GM12878 (cell line): ENCODE measurements around the gene CEP89. TPM values are rescaled to one million over a fixed set of nuclear protein-coding genes. Genes with fewer than 3 reads are reported as not detected.

Experiments
- ATAC-seq: fragments of 200-7000 bp; cut with Tn5 transposase; 3 replicates; pipeline ENCODE4 v1.9.1; 2020; ENCODE audit warnings: mild to moderate bottlenecking, moderate library complexity
- BruUV-seq: library from RNA; stranded (reverse); fragments of 400-500 nt; replicated peaks from 2 replicates; lab custom pipeline; 2021; lab: Mats Ljungman, UMichigan
- CTCF ChIA-PET: fragments of 300-600 bp; sonication (Branson Sonifier 250); formaldehyde crosslinking; extraction: SDS; loops from one replicate; lab custom pipeline; 2021; ENCODE audit warnings: inconsistent platforms; lab: Yijun Ruan, JAX
- POLR2A ChIA-PET: fragments of 350-600 bp; formaldehyde crosslinking; extraction: SDS; loops from one replicate; lab custom pipeline; 2021; ENCODE audit warnings: inconsistent platforms; lab: Charles Lee
- RAD21 ChIA-PET: fragments of 300-600 bp; sonication (Branson Sonifier 250); formaldehyde crosslinking; loops from one replicate; lab custom pipeline; 2023; ENCODE audit warnings: antibody characterized with exemption; ENCODE audit not compliant: unreplicated experiment; lab: Charles Lee
- SMC1A ChIA-PET: fragments of 300-600 bp; sonication (Branson Sonifier 250); formaldehyde crosslinking; loops from one replicate; lab custom pipeline; 2023; ENCODE audit not compliant: unreplicated experiment, uncharacterized antibody; lab: Charles Lee
- DNase-seq: peaks from one replicate; pipeline ENCODE4 v3.0.0-alpha.2; 2011; ENCODE audit warnings: low read depth, low spot score
- FAIRE-seq: peaks from 3 replicates; lab custom pipeline; 2011; peaks lifted over from hg19 to GRCh38; lab: Jason Lieb, UNC
- H2AFZ ChIP-seq: 2 replicates; pipeline ENCODE4 v1.6.0; 2011; ENCODE audit warnings: low read depth, low read length, control low read depth; ENCODE audit not compliant: control insufficient read depth
- H3K27ac ChIP-seq: 2 replicates; pipeline ENCODE4 v1.5.1; 2011; ENCODE audit warnings: control low read depth; ENCODE audit not compliant: control insufficient read depth, insufficient read depth
- H3K27me3 ChIP-seq, 2 experiments: replicated peaks in 1 of 2; 2 replicates each; pipeline versions ENCODE4 v1.6.0 to v1.6.1; 2011; ENCODE audit warnings: low read length in 1 of 2; ENCODE audit not compliant: control insufficient read depth in 2 of 2, insufficient read depth in 2 of 2
- H3K36me3 ChIP-seq, 2 experiments: 2 replicates each; pipeline ENCODE4 v1.5.1; 2011; ENCODE audit warnings: low read length in 1 of 2; ENCODE audit not compliant: control insufficient read depth in 2 of 2, insufficient read depth in 2 of 2
- H3K4me1 ChIP-seq: 2 replicates; pipeline ENCODE4 v1.6.1; 2011; ENCODE audit warnings: mild to moderate bottlenecking, low read length, moderate library complexity, mixed read lengths; ENCODE audit not compliant: control insufficient read depth, insufficient read depth
- H3K4me2 ChIP-seq: 2 replicates; pipeline ENCODE4 v1.6.0; 2011; ENCODE audit warnings: control low read depth; ENCODE audit not compliant: control insufficient read depth, insufficient read depth
- H3K4me3 ChIP-seq: fragments of 200-600 bp; sonication (generic); 2 replicates; pipeline ENCODE4 v1.5.1; 2016
- H3K79me2 ChIP-seq: 2 replicates; pipeline ENCODE4 v1.6.0; 2011; ENCODE audit warnings: low read length; ENCODE audit not compliant: control insufficient read depth, insufficient read depth
- H3K9ac ChIP-seq: 2 replicates; pipeline ENCODE4 v1.8.0; 2011; ENCODE audit warnings: low read length, control low read depth, mixed read lengths; ENCODE audit not compliant: control insufficient read depth, insufficient read depth
- H3K9me3 ChIP-seq: replicated peaks from 3 replicates; pipeline ENCODE4 v1.5.1; 2011; ENCODE audit warnings: mild to moderate bottlenecking, low read length; ENCODE audit not compliant: control insufficient read depth, insufficient read depth
- H4K20me1 ChIP-seq: 2 replicates; pipeline ENCODE4 v1.6.0; 2011; ENCODE audit not compliant: control insufficient read depth, insufficient read depth
- EZH2 ChIP-seq: IDR thresholded peaks from 2 replicates; pipeline ENCODE4 v1.6.1; 2012; ENCODE audit warnings: low read depth, mild to moderate bottlenecking, control low read depth, inconsistent platforms, low read length, borderline replicate concordance; ENCODE audit not compliant: control insufficient read depth
- FOXK2 ChIP-seq: fragments of 450-650 bp; IDR thresholded peaks from 2 replicates; pipeline ENCODE4 v1.6.1; 2017; ENCODE audit warnings: mild to moderate bottlenecking, moderate library complexity
- WGBS: methylation state at CpG from one replicate; pipeline ENCODE4 v1.1.6; 2016; ENCODE audit warnings: low lambda C conversion rate; ENCODE audit not compliant: insufficient replicate concordance, insufficient coverage; ENCODE audit errors: missing lambda C conversion rate; 5-methylcytosine and 5-hydroxymethylcytosine counted together
- in situ Hi-C: fragments of 300-500 bp; cut with MboI; formaldehyde crosslinking; loops from 9 replicates; pipeline ENCODE4 v1.14.3; 2018; ENCODE audit warnings: mixed read lengths
- intact Hi-C: fragments of 100-400 bp; cut with micrococcal nuclease; formaldehyde crosslinking; loops from one replicate; pipeline ENCODE4 v1.14.2; 2022; ENCODE audit not compliant: unreplicated experiment
- polyA plus RNA-seq, 11 experiments: library from polyadenylated mRNA; depleted of rRNA in 4 of 11; unstranded in 6 of 11; stranded (reverse) in 5 of 11; fragments of >200 nt; fragmentation: Nextera tagmentation in 4 of 11; fragmentation: Illumina TruSeq in 1 of 11; extraction: Ambion mirVana in 4 of 11; extraction: Trizol in 1 of 11; gene quantifications; 1 replicate in 1 of 11; 2 replicates in 10 of 11; pipeline versions ENCODE4 v1.2.1 to v1.2.3, GENCODE V29; 2011 to 2016; ENCODE audit warnings: inconsistent platforms in 2 of 11, missing spikeins in 2 of 11, low read depth in 1 of 11
- total RNA-seq, 4 experiments: library from RNA; depleted of rRNA in 3 of 4; stranded (reverse); fragments of >200 nt in 3 of 4; fragmentation: Illumina TruSeq in 1 of 4; extraction: Trizol in 1 of 4; gene quantifications; 2 replicates each; pipeline versions ENCODE4 v1.2.1 to v1.2.3, GENCODE V29; 2013 to 2021
- TF ChIP-seq, protein P1 (sequence below): IDR thresholded peaks from 2 replicates; pipeline ENCODE4 v1.6.1; 2012; ENCODE audit warnings: improper control_type of control experiment, low read depth, low read length; ENCODE audit not compliant: insufficient replicate concordance

CEP89 gene
- total and polyA plus RNA-seq, 10 of the 15 experiments (the other 5 are each of a cell fraction or from before 2014, with no cell fraction given) = 6.0 to 19.3 (median 10.2) TPM

DNA sequence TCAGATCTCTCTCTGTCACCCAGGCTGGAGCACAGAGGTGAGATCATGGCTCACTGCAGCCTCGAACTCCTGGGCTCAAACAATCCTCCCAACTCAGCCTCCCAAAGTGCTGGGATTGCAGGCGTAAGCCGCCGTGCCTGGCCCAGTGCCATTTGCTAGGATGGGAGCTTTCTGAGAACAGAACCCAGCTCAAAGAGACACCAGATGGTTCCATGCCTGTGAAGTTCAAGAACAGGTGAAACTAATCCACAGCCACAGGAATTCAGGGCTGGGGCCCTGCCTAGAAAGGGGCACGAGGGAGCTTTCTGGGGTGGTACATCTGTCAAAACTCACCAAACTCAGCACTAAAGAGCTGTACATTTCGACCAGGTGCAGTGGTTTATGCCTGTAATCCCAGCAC lies 106.4 kb downstream of the CEP89 start:
- Histone ChIP-seq H2AFZ (no peak overlapping the region), H3K4me3 (no peak overlapping the region), H3K27me3 (no peaks in the 10 kb centered on the region), H3K27ac (no peak overlapping the region), H3K4me1 (no peaks in the 10 kb centered on the region), H3K9me3 (no peaks in the 10 kb centered on the region), H4K20me1 (no peaks in the 10 kb centered on the region), H3K79me2 (no peaks in the 10 kb centered on the region), H3K36me3 (no peaks in the 10 kb centered on the region), H3K4me2 (no peak overlapping the region), H3K9ac (no peak overlapping the region)
- SMC1A ChIA-PET = no interaction called here
- 40% methylated on average over 6 of the region's 6 CpGs for WGBS
- BruUV-seq = no TSS peak
- TF ChIP-seq FOXK2 (no peak), EZH2 (no peak)
- TF ChIP-seq, protein P1, sequence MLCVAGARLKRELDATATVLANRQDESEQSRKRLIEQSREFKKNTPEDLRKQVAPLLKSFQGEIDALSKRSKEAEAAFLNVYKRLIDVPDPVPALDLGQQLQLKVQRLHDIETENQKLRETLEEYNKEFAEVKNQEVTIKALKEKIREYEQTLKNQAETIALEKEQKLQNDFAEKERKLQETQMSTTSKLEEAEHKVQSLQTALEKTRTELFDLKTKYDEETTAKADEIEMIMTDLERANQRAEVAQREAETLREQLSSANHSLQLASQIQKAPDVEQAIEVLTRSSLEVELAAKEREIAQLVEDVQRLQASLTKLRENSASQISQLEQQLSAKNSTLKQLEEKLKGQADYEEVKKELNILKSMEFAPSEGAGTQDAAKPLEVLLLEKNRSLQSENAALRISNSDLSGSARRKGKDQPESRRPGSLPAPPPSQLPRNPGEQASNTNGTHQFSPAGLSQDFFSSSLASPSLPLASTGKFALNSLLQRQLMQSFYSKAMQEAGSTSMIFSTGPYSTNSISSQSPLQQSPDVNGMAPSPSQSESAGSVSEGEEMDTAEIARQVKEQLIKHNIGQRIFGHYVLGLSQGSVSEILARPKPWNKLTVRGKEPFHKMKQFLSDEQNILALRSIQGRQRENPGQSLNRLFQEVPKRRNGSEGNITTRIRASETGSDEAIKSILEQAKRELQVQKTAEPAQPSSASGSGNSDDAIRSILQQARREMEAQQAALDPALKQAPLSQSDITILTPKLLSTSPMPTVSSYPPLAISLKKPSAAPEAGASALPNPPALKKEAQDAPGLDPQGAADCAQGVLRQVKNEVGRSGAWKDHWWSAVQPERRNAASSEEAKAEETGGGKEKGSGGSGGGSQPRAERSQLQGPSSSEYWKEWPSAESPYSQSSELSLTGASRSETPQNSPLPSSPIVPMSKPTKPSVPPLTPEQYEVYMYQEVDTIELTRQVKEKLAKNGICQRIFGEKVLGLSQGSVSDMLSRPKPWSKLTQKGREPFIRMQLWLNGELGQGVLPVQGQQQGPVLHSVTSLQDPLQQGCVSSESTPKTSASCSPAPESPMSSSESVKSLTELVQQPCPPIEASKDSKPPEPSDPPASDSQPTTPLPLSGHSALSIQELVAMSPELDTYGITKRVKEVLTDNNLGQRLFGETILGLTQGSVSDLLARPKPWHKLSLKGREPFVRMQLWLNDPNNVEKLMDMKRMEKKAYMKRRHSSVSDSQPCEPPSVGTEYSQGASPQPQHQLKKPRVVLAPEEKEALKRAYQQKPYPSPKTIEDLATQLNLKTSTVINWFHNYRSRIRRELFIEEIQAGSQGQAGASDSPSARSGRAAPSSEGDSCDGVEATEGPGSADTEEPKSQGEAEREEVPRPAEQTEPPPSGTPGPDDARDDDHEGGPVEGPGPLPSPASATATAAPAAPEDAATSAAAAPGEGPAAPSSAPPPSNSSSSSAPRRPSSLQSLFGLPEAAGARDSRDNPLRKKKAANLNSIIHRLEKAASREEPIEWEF = no peak
- no peak for DNase-seq
- RAD21 ChIA-PET = no interaction called here
- intact Hi-C loops (no loop called here), in situ Hi-C loops (no loop called here)
- POLR2A ChIA-PET = no interaction called here
- no peak for FAIRE-seq
- CTCF ChIA-PET = no interaction called here
- ATAC-seq = no peak
